ENCODE measurements around the gene RASSF4.
A peak's percentile ranks its signal among the peaks of the same experiment; 100 is the strongest.
"Not testable (repeated sequence)": the region's sequence is repeated elsewhere in the genome, so short reads cannot be mapped to it uniquely, and the experiment has no call there.

Gene RASSF4

GRCh38 chr10:45000138-45000751, 40.6 kb downstream of the RASSF4 start:
- peak overlapping the region; percentile 98 for H3K27ac ChIP-seq
- peaks cover 30% of the 10 kb centered on the region for H3K9me3 ChIP-seq
- H3K36me3 ChIP-seq, result peaks cover 31% of the 10 kb centered on the region
- H3K4me3 ChIP-seq, result peak overlapping the region; percentile 81
- H3K4me1 ChIP-seq, result peaks cover 71% of the 10 kb centered on the region
- peak overlapping the region; percentile 97 for H3K9ac ChIP-seq
- H3K4me2 ChIP-seq, result peak overlapping the region; percentile 97
- H3K27me3 ChIP-seq, result no peaks in the 10 kb centered on the region
- H4K20me1 ChIP-seq, result peaks cover 16% of the 10 kb centered on the region
- peak; percentile 24; the same call in 1 of the 2 replicates for TF ChIP-seq Cebpa-rat (IDR thresholded peaks at IDR 0.05)

- H3K9ac ChIP-seq, result peak within 1 kb of the TSS; percentile 97
- H3K27ac ChIP-seq, result peak within 1 kb of the TSS; percentile 98
- no peaks in the 10 kb centered on the region for H3K27me3 ChIP-seq
- H3K9me3 ChIP-seq, result peaks cover 30% of the 10 kb centered on the region
- H3K4me1 ChIP-seq, result peaks cover 65% of the 10 kb centered on the region
- TF ChIP-seq Cebpa-rat (IDR thresholded peaks at IDR 0.05), result no peak
- peak within 1 kb of the TSS; percentile 97 for H3K4me2 ChIP-seq
- H3K4me3 ChIP-seq, result peak within 1 kb of the TSS; percentile 81
- peaks cover 22% of the 10 kb centered on the region for H4K20me1 ChIP-seq
- peaks cover 37% of the 10 kb centered on the region for H3K36me3 ChIP-seq
Measured at GRCh38 chr10:45000752-45001380, 41.3 kb downstream of the RASSF4 start, which contains the start of gene ZNF22. Gene ZNF22 (plus strand): TSS chr10:45000923. CDS start chr10:45003369, 2,446 bp downstream.

GRCh38 chr10:45001381-45002148, 42.0 kb downstream of the RASSF4 start:
- Histone ChIP-seq H4K20me1 (peaks cover 29% of the 10 kb centered on the region), H3K4me3 (peak overlapping the region; percentile 81), H3K4me1 (peaks cover 58% of the 10 kb centered on the region), H3K9ac (peak overlapping the region; percentile 97), H3K36me3 (peaks cover 39% of the 10 kb centered on the region), H3K9me3 (peaks cover 30% of the 10 kb centered on the region), H3K4me2 (peak overlapping the region; percentile 97), H3K27ac (peak overlapping the region; percentile 98), H3K27me3 (no peaks in the 10 kb centered on the region)
- TF ChIP-seq Cebpa-rat (IDR thresholded peaks at IDR 0.05), result no peak

- Histone ChIP-seq H3K27me3 (no peaks in the 10 kb centered on the region), H3K4me2 (peak overlapping the region; percentile 34; the same call in 1 of the 2 replicates), H3K36me3 (peaks cover 39% of the 10 kb centered on the region), H3K4me1 (peaks cover 44% of the 10 kb centered on the region), H3K4me3 (peak overlapping the region; percentile 49), H4K20me1 (peaks cover 32% of the 10 kb centered on the region), H3K27ac (no peak overlapping the region), H3K9me3 (peaks cover 30% of the 10 kb centered on the region), H3K9ac (no peak overlapping the region; the same call in 1 of the 2 replicates)
- no peak for TF ChIP-seq Cebpa-rat (IDR thresholded peaks at IDR 0.05)
Measured at GRCh38 chr10:45003432-45004000, 43.9 kb downstream of the RASSF4 start.

GRCh38 chr10:45004661-45005060, 45.1 kb downstream of the RASSF4 start:
- Histone ChIP-seq H3K9ac (no peak overlapping the region), H3K36me3 (peaks cover 39% of the 10 kb centered on the region), H3K27ac (no peak overlapping the region), H3K27me3 (no peaks in the 10 kb centered on the region), H3K4me1 (peaks cover 34% of the 10 kb centered on the region), H4K20me1 (peaks cover 32% of the 10 kb centered on the region), H3K9me3 (peaks cover 30% of the 10 kb centered on the region), H3K4me3 (no peak overlapping the region), H3K4me2 (no peak overlapping the region)
- no peak for TF ChIP-seq Cebpa-rat (IDR thresholded peaks at IDR 0.05)

- Histone ChIP-seq H3K4me3 (no peak overlapping the region), H3K9ac (no peak overlapping the region), H3K9me3 (peaks cover 30% of the 10 kb centered on the region), H3K4me1 (peaks cover 28% of the 10 kb centered on the region), H3K4me2 (no peak overlapping the region), H3K36me3 (peaks cover 39% of the 10 kb centered on the region), H3K27ac (no peak overlapping the region), H3K27me3 (no peaks in the 10 kb centered on the region), H4K20me1 (peaks cover 32% of the 10 kb centered on the region)
- no peak for TF ChIP-seq Cebpa-rat (IDR thresholded peaks at IDR 0.05)
Measured at GRCh38 chr10:45005284-45005683, 45.7 kb downstream of the RASSF4 start.

GRCh38 chr10:45006276-45007030, 46.9 kb downstream of the RASSF4 start:
- no peak overlapping the region for H3K4me2 ChIP-seq
- peaks cover 30% of the 10 kb centered on the region for H3K9me3 ChIP-seq
- peaks cover 39% of the 10 kb centered on the region for H3K36me3 ChIP-seq
- H3K4me1 ChIP-seq, result peaks cover 27% of the 10 kb centered on the region
- H3K4me3 ChIP-seq, result no peak overlapping the region
- H4K20me1 ChIP-seq, result peaks cover 32% of the 10 kb centered on the region
- no peak for TF ChIP-seq Cebpa-rat (IDR thresholded peaks at IDR 0.05)
- H3K27ac ChIP-seq, result no peak overlapping the region
- no peak overlapping the region for H3K9ac ChIP-seq
- H3K27me3 ChIP-seq, result no peaks in the 10 kb centered on the region

- Histone ChIP-seq H3K4me3 (no peak overlapping the region), H4K20me1 (peaks cover 30% of the 10 kb centered on the region), H3K27me3 (no peaks in the 10 kb centered on the region), H3K4me1 (peaks cover 13% of the 10 kb centered on the region), H3K4me2 (peak overlapping the region; percentile 21; the same call in 1 of the 2 replicates), H3K9ac (no peak overlapping the region), H3K9me3 (peaks cover 14% of the 10 kb centered on the region), H3K27ac (no peak overlapping the region), H3K36me3 (peaks cover 24% of the 10 kb centered on the region)
- TF ChIP-seq Cebpa-rat (IDR thresholded peaks at IDR 0.05), result no peak
Measured at GRCh38 chr10:45008524-45009161, 49.0 kb downstream of the RASSF4 start.

GRCh38 chr10:45014557-45014956, 55.0 kb downstream of the RASSF4 start:
- H3K36me3 ChIP-seq, H3K9me3 ChIP-seq, H3K27ac ChIP-seq, H3K4me3 ChIP-seq, H3K9ac ChIP-seq, H4K20me1 ChIP-seq, H3K4me1 ChIP-seq, H3K4me2 ChIP-seq, H3K27me3 ChIP-seq: not testable (repeated sequence)
